Measurements from ENCODE around the gene RAB31.

- TF ChIP-seq, protein P1, sequence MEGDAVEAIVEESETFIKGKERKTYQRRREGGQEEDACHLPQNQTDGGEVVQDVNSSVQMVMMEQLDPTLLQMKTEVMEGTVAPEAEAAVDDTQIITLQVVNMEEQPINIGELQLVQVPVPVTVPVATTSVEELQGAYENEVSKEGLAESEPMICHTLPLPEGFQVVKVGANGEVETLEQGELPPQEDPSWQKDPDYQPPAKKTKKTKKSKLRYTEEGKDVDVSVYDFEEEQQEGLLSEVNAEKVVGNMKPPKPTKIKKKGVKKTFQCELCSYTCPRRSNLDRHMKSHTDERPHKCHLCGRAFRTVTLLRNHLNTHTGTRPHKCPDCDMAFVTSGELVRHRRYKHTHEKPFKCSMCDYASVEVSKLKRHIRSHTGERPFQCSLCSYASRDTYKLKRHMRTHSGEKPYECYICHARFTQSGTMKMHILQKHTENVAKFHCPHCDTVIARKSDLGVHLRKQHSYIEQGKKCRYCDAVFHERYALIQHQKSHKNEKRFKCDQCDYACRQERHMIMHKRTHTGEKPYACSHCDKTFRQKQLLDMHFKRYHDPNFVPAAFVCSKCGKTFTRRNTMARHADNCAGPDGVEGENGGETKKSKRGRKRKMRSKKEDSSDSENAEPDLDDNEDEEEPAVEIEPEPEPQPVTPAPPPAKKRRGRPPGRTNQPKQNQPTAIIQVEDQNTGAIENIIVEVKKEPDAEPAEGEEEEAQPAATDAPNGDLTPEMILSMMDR (IDR thresholded peaks at IDR 0.05), result no peak
- no peak for TF ChIP-seq POLR2A (IDR thresholded peaks at IDR 0.05)
Measured at GRCh38 chr18:9685615-9685890, 22.5 kb upstream of the RAB31 start.
